ENCODE measurements around the gene NHERF2.

- TF ChIP-seq CTCF (IDR thresholded peaks at IDR 0.05) (no peak), EZH2phosphoT487 (IDR thresholded peaks at IDR 0.05) (no peak)
Observed at GRCh38 chr16:2004795-2005517, 21.7 kb upstream of the NHERF2 start.
